ENCODE measurements around the gene PPIL1.

- TF ChIP-seq CTCF (IDR thresholded peaks at IDR 0.05) (no peak), POLR2A (IDR thresholded peaks at IDR 0.05) (no peak), POLR2AphosphoS5 (IDR thresholded peaks at IDR 0.05) (no peak), EP300 (IDR thresholded peaks at IDR 0.05) (no peak)
Observed at GRCh38 chr6:36884610-36885009, 10.0 kb upstream of the PPIL1 start.
